ENCODE data around the gene GALNT12.

- TF ChIP-seq MAX (IDR thresholded peaks at IDR 0.05), result no peak
- no peak for TF ChIP-seq SIN3A (IDR thresholded peaks at IDR 0.05; ENCODE audit: low read depth)
- TF ChIP-seq POLR2A (IDR thresholded peaks at IDR 0.05; ENCODE audit: borderline replicate concordance, extremely low read depth, insufficient read depth, insufficient read length), result no peak
- TF ChIP-seq, protein P1, sequence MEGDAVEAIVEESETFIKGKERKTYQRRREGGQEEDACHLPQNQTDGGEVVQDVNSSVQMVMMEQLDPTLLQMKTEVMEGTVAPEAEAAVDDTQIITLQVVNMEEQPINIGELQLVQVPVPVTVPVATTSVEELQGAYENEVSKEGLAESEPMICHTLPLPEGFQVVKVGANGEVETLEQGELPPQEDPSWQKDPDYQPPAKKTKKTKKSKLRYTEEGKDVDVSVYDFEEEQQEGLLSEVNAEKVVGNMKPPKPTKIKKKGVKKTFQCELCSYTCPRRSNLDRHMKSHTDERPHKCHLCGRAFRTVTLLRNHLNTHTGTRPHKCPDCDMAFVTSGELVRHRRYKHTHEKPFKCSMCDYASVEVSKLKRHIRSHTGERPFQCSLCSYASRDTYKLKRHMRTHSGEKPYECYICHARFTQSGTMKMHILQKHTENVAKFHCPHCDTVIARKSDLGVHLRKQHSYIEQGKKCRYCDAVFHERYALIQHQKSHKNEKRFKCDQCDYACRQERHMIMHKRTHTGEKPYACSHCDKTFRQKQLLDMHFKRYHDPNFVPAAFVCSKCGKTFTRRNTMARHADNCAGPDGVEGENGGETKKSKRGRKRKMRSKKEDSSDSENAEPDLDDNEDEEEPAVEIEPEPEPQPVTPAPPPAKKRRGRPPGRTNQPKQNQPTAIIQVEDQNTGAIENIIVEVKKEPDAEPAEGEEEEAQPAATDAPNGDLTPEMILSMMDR (IDR thresholded peaks at IDR 0.05 in 2 of 3, conservative IDR thresholded peaks at IDR 0.05 in 1 of 3; ENCODE audit: borderline replicate concordance in 1 of 3, insufficient read depth in 1 of 3, low read depth in 2 of 3, low read length in 2 of 3), result no peak
- TF ChIP-seq, protein P2, sequence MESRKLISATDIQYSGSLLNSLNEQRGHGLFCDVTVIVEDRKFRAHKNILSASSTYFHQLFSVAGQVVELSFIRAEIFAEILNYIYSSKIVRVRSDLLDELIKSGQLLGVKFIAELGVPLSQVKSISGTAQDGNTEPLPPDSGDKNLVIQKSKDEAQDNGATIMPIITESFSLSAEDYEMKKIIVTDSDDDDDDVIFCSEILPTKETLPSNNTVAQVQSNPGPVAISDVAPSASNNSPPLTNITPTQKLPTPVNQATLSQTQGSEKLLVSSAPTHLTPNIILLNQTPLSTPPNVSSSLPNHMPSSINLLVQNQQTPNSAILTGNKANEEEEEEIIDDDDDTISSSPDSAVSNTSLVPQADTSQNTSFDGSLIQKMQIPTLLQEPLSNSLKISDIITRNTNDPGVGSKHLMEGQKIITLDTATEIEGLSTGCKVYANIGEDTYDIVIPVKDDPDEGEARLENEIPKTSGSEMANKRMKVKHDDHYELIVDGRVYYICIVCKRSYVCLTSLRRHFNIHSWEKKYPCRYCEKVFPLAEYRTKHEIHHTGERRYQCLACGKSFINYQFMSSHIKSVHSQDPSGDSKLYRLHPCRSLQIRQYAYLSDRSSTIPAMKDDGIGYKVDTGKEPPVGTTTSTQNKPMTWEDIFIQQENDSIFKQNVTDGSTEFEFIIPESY (IDR thresholded peaks at IDR 0.05; ENCODE audit: extremely low read depth, insufficient replicate concordance, low read length), result no peak
- no peak for TF ChIP-seq YY1 (IDR thresholded peaks at IDR 0.05; ENCODE audit: extremely low read depth, insufficient replicate concordance, low read depth, low read length)
- TF ChIP-seq SRF (IDR thresholded peaks at IDR 0.05; ENCODE audit: low read depth), result no peak
- no peak for TF ChIP-seq ATF3 (IDR thresholded peaks at IDR 0.05)
- TF ChIP-seq REST (IDR thresholded peaks at IDR 0.05; ENCODE audit: low read depth), result no peak
- TF ChIP-seq POLR2AphosphoS5 (IDR thresholded peaks at IDR 0.05; ENCODE audit: low read depth, low read length), result no peak
- TF ChIP-seq EGR1 (IDR thresholded peaks at IDR 0.05; ENCODE audit: low read depth), result no peak
Observed at GRCh38 chr9:98801969-98802371, 5.5 kb upstream of the GALNT12 start.
